Measurements from ENCODE around the gene ZBTB25.

The ZBTB25 gene

DNA sequence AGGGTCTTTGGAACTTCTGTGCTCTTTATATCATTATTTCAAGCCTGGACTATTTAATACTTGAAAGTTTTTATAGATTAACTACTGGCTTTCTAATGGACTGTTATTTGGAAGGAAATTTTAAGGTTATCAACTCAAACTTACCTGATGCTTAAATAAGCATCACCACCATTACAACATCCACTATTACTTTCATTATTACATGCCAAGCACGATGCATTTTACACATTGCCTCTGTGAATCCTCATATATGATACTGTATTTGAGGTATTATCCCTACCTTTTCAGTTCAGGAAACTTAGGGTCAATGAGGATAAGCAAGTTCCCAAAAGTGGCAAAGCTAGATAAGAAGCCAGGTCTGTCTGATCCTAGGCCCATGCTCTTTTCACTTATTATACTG, 13.3 kb upstream of the ZBTB25 start:
- DNase-seq (ENCODE audit: low read depth), result no peak

GRCh38 chr14:64515053-64515452, 11.4 kb upstream of the ZBTB25 start:
- no peak for DNase-seq (ENCODE audit: low read depth)

DNA sequence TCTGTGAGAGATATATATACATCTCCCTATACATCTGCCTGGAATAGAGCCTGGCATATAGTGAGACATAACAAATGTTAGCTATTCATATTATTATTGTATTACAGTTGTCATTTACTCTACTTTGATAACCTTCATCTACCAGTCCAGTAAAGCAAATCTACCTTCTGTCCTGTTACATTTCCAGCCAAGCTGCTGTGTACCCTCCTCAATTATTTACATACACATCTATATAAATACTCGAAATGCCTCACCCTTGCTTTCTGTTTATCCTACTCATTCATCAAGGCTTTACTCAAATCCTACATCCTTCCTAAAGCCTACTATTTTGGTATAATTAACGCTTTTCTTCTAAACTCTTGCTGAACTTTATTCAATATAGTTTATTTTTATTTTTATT, 9.6 kb upstream of the ZBTB25 start:
- DNase-seq (ENCODE audit: low read depth), result no peak

DNA sequence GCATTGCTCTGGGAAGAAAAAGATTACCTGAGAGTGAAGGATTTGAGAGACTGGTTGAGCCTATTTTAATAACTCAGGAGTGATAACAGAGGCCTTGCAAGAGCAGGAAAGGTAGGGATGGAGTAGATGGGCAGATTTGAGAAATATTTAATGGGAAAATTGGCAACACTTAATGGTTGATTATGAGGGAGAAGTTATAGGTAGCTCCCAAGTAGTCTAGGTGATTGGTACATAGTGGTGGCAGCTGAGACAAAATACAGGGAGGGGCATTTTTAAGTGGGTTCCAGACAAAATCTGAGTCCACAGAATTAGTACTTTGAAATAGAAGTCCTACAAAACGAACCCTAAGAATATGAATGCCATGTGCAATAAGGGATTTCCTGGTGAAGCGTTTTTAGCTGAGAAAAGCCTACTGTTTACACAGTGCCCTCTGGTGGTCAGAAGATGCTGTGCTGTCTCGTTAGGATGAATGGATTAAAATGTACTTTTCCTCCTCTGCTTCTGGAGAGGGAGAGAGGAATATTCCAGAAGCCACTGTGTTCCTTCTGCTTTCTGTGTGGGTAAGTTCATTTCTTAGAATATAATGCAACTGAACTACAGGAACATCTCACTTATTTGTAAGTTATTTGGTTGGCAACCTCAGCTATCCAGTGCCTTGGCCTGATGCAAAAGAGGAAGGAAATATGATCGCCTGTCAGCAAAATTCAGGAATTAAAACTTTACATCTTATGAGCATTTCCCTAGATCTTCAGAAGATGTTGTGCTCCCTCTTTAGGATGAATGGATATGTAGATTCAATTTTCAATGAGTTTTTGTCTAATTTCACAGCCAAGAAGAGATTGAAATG, 7.4 kb upstream of the ZBTB25 start:
- DNase-seq (ENCODE audit: low read depth), result peak; percentile 61

DNA sequence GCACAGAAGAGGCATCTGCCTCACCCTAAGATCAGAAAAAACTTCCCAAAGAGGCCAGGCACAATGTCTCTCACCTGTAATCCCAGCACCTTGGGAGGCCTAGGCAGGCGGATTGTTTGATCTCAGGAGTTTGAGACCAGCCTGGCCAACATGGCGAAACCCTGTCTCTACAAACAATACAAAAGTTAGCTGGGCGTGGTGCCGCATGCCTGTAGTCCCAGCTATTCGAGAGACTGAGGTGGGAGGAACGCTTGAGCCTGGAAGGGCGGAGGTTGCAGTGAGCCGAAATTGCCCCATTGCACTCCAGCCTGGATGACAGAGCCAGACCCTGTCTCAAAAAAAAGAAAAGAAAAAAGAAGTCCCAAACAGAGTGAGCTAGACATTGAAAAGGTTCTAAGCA, 5.4 kb upstream of the ZBTB25 start:
- DNase-seq (ENCODE audit: low read depth), result no peak

- DNase-seq (ENCODE audit: low read depth), result no peak
These were observed 4.7 kb upstream of the ZBTB25 start for GRCh38 chr14:64508215-64508776.

GRCh38 chr14:64507376-64508156, 3.9 kb upstream of the ZBTB25 start:
- no peak for DNase-seq (ENCODE audit: low read depth)

DNA sequence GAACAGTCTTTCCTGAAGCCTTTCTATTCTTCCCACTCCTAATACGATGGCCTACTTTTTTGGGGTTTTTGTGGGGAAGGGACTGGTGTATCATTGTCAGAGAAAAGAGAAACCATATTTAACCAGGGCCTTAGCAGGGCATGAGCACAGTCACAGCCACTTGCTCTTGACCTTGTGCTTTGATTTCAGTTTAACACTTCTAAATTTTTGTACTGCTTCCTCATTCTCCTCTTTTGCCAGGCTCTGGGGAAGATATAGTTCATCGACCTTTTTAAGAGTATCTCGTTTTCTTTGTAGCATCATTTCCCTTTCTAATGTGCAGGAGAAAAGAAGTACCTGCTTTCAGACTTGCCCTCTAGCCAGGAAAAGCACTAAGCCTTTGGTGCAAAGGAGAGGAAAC, 3.1 kb upstream of the ZBTB25 start:
- DNase-seq (ENCODE audit: low read depth), result no peak

DNA sequence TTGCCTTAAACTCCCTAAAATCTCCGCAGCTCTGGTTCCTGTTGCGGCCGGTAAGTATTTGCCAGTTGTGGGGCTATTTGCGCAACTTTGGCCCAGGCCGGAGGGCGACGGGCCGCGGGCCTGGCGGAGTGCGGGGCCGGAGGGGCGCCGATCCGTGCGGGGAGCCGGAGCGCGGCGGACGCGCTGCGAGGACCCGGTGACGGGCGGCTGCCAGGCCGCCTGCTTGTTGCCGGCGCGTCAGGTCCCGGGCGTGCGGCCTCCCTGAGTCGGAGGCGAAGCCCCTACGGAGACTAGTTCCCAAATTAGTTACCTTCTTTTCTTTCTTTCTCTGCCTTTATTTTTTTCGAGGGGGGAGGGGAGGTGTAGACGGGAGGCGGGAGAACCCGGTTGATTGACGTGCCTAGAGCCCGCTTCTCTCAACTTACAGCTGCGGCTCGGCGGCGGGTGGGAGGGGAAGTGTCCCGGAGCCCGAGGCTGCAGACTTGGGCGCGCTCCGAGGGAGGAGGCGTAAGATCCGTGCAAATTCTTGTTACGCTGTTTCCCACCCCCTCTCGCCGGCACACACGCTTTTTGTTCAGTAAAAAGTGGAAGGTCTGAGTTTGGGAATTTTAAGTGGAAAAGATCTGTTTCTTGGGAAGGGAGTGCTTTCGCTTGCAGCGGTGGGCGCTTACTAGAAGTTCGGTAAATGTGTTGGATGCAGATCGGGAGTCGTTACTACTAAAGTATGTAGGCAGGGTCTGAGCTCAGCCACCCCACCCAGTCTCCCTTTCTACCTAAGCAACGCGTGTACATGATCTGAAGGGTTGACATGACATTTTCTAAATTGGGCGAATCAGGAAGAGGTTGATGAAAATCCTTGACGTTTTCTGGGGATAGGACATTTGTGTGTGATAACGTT, 1.5 kb upstream of the ZBTB25 start:
- peak; percentile 70 for DNase-seq (ENCODE audit: low read depth)

- DNase-seq (ENCODE audit: low read depth), result peak; percentile 87
These were observed 765 bp upstream of the ZBTB25 start, which contains the start of gene ZBTB1 for GRCh38 chr14:64504310-64504896. Gene ZBTB1 (plus strand): TSS chr14:64504770. CDS start chr14:64521505, 16,735 bp downstream.

DNA sequence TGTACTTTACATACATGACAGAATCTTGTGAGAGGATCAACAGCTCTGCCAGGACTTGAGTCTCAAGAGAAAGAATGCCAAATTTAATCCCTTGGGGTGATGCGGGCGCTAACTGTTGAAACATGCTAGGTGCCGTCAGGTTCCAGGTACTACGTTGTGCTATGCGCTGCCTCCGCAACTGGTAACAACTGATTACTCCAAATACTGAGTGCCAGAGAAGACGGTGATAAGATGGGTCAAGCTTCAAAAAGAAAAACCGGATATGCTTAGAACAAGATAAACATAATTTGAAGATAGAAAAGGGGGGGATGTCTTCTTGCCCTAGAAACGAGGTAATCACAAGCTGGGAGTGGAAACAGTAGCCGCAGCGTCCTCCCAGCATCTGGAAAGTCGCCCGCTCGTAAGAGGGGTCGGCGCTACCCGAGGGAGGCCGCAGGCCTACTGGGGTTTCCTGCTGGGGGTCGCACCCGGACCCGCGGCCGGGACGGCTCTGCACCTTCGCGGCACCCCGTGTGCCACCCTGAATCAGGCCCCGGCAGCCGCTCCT, 678 bp downstream of the ZBTB25 start:
- DNase-seq (ENCODE audit: low read depth), result no peak

GRCh38 chr14:64502456-64502855, 1.2 kb downstream of the ZBTB25 start:
- DNase-seq (ENCODE audit: low read depth), result no peak

- no peak for DNase-seq (ENCODE audit: low read depth)
These were observed 2.0 kb downstream of the ZBTB25 start for GRCh38 chr14:64501411-64502171.

GRCh38 chr14:64500088-64500487, 3.5 kb downstream of the ZBTB25 start:
- DNase-seq (ENCODE audit: low read depth), result no peak

GRCh38 chr14:64496764-64497163, 6.9 kb downstream of the ZBTB25 start:
- no peak for DNase-seq (ENCODE audit: low read depth)

DNA sequence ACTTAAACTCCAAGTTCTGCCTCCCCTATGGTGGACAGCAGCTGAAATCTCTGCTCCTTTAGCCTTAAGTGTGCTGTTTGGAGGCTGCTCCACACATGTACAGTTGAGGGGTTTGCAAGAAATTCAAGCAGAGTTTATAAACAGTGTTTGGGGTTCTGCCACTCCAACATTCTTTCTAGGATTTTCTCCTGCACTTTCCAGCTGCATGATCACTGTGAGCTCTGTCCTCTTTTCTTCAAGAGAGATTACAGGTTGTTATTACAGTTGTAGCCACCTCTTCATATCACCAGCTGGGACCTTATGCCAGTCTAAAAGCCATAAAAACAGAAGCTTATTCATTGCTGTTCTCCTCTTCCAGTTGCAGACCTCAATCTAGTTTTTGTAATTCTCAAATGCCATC, 8.4 kb downstream of the ZBTB25 start:
- DNase-seq (ENCODE audit: low read depth), result no peak

GRCh38 chr14:64493455-64493854, 10.2 kb downstream of the ZBTB25 start:
- DNase-seq (ENCODE audit: low read depth), result no peak

DNA sequence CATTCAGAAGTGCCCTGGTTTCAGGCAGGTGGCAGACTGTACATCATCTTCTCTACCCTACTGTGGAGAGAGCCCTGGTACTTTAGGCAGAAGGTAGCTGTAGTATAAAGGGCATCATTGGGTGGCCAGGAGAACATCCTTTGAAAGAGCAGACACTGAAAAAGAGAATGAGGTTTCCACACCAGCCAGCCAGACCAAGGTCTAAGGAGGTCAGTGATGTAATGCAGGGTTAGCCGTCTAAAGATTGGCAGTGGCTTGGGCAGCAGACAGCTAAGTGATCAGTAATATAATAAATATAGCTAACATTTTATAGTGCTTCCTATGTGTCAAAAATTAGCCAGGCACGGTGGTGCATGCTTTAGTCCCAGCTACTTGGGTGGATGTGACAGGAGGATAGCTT, 12.0 kb downstream of the ZBTB25 start:
- no peak for DNase-seq (ENCODE audit: low read depth)

DNA sequence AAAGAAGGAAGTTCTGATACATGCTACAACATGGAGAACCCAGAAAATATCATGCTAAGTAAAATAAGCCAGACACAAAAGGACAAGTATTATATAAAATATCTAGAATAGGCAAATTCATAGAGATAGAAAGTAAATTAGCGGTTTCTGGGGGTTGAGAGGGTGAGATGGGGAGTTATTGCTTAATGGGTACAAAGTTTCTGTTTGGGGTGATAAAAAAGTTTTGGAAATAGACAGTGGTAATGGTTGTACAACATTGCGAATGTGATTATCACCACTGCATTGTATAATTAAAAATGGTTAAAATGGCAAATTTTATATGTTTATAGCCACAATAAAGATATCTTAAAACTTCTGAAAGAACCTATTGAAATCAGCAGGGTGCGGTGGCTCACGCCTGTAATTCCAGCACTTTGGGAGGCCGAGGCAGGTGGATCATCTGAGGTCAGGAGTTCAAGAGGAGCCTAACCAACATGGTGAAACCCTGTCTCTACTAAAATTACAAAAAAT, 15.0 kb downstream of the ZBTB25 start:
- DNase-seq (ENCODE audit: low read depth), result no peak

DNA sequence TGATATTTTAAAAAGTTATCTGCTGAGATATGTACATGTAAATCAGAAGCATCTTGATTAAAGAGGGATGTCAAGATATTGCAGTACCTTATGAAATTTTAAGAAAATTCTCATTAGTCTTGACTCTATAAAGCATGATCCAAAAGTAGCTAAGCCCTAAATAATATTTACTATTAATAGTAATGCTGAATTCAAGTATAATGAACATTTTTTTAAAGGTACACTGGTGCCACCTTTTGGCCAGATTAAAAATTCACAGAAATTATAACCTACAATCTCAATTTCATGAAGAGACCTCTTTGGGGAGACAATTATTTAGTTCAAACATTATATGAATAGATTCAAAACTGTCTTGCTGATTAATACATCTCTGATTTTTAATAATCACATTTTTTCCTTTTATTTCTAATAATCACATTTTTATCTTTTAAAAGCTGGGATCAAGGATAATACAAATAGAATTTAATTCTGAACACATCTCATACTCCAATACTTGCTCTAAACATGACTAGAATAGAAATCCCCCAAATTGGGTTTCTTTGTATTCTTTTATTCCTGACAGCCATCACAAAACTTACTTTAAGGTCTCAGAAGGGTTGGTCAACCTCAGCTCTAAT, 24.9 kb downstream of the ZBTB25 start:
- DNase-seq (ENCODE audit: low read depth), result no peak
